HG02943 (cell line): Measurements from ENCODE around the gene TMEM92.

Source experiments
- ATAC-seq: cut with Tn5 transposase; IDR thresholded peaks from one replicate; pipeline ENCODE4 v1.9.1; 2021; ENCODE audit warnings: mild to moderate bottlenecking, low read depth, moderate library complexity; ENCODE audit not compliant: unreplicated experiment

TMEM92 gene

DNA sequence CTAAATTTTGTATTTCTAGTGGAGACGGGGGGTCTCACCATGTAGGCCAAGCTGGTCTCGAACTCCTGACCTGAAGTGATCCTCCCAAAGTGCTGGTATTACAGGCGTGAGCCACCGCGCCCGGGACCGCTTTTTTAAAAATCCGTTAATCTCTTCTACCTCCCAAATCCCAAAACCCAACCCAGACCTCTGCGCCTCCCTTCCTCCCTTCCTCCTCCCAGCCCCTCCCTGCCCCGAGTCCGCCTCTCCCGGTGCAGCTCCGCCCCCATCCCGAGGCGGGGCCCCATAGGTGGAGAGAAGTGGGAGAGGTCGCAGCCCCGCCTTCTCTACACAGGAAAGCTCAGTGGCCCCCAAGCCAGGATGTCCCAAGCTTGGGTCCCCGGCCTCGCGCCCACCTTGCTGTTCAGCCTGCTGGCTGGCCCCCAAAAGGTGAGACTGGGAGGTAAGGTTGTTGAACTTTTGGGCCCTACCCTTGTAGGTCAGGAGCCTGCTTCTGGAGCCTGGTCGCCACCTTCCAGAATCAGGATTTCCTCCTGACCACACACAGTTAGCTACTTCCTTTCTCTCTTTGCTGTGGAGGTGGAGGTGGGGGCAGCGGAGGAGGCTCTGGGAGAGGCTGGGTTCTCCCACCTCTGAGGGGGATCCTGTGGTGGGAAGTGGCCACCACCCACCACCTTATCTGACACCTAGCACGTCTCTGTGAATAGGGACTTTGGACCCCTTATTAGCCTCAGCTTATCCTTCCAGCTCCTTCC, at the start of gene TMEM92:
TMEM92 (plus strand) TSS at position 325 of the 755 bp plus-strand sequence; CDS start at position 361, 36 bp downstream.
- no peak for ATAC-seq

DNA sequence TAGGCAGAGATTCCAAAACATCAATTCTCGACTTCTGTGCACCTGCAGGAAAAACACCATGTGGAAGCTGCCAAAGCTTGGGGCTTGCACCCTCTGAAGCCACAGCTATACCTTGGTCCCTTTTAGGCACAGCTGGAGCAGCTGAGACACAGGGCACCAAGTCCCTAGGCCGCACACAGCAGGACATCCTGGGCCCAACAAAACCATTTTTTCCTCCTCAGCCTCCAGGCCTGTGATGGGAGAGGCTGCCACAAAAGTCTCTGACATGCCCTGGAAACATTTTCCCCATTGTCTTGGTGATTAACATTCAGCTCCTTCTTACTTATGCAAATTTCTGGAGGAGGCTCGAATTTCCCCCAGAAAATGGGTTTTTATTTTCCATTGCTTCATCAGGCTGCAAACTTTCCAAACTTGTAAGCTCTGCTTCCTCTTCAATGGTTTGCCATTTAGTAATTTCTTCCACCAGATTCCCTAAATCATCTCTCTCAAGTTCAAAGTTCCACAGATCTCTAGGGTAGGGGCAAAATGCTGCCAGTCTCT, 48.5 kb upstream of the TMEM92 start:
- ATAC-seq, result no peak

DNA sequence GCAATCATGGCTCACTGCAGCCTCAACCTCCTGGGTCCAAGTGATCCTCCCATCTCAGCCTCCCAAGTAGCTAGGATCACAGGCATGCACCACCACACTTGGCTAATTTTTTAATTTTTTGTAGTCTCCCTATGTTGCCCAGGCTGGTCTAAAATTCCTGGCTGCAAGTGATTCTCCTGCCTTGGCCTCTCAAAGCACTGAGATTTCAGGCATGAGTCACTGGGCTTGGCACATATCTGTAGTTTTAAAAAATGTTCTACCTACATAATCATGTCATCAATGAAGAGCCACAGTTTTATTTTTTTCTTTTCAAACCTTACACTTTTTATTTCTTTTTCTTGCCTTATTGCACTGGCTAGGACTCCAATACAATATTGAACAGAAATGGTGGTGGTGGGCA, 39.7 kb upstream of the TMEM92 start:
- no peak for ATAC-seq

DNA sequence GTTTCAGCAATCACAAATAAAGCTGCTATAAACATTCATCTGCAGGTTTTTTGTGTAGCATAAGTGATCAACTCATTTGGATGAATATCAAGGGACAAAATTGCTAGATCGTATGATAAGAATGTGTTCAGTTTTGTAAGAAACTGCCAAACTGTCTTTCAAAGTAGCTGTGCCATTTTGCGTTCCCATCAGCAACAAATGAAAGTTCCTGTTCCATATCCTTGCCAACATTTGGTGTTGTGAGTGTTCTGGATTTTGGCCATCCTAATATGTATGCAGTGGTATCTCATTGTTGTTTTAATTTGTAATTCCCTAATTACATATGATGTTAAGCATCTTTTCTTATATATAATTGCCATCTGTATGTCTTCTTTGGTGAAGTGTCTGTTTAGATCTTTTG, 36.4 kb upstream of the TMEM92 start:
- no peak for ATAC-seq

DNA sequence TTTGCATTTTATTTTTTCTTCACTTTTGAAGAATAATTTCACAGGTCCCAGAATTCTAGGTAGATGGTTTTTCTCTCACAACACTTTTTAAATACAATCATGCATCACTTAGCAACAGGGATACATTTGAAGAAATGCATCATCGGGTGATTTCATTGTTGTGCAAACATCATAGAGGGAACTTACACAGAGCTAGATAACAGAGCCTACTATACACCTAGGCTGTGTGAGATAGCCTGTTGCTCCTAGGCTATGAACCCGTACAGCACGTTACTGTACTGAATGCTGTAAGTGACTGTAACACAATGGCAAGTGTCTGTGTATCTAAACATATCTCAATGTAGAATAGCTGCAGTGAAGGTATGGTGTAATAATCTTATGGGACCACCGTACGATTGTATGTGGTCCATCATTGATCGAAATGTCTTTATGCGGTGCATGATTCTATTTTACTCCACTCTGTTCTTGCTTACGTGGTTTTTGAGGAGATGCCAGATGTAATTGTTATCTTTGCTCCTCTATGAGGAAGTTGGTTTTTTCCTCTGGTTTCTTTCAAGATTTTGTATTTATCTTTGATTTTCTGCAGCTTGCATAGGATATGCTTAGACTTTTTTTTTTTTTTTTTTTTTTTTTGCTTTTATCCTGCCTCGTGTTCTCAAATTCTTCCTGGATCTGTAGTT, 35.5 kb upstream of the TMEM92 start:
- ATAC-seq, result no peak

DNA sequence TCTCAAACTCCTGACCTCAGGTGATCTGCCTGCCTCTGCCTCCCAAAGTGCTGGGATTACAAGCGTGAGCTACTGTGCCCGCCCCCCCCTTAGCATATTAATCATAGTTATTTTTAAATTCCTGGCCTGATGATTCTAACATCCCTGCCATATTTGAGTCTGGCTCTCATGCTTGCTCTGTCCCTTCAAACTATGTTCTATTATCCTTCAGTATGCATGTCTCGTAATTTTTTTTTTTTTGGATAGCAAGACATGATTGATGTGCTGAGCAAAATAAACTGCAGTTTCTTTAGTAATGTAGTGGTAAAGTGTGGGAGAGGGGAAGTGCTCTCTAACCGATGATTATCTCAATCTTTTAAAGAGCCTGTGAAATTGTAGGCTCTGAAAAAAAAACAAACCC, 34.3 kb upstream of the TMEM92 start:
- no peak for ATAC-seq

DNA sequence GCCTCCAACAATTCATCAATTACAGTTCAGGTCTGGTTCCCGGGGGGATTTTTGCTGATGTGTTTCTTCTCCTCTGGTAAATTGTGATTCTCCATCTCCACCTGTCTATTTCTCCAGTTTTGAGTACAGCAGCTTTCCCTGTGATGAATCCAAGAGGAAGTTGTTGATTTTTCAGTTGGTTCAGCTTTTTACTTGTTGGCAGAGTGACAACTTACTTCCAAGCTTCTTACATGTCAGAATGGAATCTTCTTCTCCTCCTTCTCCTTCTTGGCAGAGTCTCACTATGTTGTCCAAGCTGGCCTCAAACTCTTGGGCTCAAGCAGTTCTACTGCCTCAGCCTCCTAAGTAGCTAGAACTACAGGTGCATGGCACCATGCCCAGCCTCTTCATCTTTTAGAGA, 33.4 kb upstream of the TMEM92 start:
- ATAC-seq, result no peak

DNA sequence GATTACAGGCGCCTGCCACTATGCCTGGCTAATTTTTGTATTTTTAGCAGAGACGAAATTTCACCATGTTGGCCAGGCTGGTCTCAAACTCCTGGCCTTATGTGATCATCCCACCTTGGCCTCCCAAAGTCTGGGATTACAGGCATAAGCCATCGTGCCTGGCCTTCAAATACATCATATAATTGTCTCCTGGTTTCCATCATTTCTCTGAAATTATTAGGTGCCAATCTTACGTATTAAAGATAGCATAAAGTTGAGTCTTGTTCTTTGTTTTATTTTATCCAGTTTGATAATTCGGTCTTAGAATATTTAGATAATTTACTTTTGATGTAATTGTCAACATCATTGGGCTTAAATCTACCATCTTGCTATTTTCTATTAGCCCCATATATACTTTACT, 32.8 kb upstream of the TMEM92 start:
- no peak for ATAC-seq

DNA sequence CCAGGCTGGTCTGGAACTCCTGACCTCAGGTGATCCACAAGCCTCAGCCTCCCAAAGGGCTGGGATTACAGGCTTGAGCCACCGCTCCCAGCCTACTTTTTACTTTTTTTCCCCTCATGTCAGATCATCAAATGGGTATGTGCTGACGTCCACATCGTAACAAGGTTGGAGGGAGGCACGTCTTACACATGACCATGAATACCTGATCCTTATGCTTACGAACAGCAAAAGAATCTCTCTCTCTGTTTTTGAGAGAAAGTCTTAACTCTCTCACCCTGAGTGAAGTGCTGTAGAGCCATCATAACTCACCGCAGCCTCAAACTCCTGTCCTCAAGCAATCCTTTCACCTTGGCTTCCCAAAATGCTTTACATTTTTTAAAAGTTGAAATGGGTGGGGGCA, 29.5 kb upstream of the TMEM92 start:
- ATAC-seq, result no peak

DNA sequence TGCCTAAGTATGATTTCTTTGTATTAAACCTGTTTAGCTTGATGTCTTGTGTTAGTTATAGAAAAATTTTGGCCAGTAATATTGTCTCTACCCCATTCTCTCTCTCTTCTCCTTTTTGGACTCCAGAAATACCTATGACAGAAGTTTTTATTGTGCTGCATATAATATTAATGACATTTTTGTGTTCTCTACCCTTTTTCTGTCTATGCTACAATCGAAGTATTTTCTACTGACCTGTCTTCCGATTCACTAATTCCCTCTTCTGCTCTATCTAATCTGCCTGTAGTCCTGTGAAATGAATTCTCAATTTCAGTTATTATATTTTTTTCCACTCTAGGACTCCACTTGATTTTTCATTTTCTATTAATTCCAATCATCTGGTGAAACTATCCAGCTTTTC, 26.0 kb upstream of the TMEM92 start:
- no peak for ATAC-seq

DNA sequence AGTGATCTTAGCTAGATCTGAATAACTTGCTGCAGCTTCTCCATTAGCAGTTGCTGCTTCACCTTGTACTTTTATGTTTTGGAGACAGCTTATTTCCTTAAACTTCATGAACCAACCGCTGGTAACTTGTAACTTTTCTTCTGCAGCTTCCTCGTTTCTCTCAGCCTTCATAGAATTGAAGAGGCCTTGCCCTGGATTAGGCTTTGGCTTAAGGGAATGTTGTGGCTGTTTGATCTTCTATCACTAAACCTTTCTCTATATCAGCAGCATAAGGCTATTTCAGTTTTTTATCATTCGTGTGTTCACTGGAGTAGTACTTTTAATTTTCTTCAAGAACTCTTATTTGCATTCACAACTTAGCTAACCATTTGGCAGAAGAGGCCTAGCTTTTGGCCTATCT, 21.5 kb upstream of the TMEM92 start:
- no peak for ATAC-seq

DNA sequence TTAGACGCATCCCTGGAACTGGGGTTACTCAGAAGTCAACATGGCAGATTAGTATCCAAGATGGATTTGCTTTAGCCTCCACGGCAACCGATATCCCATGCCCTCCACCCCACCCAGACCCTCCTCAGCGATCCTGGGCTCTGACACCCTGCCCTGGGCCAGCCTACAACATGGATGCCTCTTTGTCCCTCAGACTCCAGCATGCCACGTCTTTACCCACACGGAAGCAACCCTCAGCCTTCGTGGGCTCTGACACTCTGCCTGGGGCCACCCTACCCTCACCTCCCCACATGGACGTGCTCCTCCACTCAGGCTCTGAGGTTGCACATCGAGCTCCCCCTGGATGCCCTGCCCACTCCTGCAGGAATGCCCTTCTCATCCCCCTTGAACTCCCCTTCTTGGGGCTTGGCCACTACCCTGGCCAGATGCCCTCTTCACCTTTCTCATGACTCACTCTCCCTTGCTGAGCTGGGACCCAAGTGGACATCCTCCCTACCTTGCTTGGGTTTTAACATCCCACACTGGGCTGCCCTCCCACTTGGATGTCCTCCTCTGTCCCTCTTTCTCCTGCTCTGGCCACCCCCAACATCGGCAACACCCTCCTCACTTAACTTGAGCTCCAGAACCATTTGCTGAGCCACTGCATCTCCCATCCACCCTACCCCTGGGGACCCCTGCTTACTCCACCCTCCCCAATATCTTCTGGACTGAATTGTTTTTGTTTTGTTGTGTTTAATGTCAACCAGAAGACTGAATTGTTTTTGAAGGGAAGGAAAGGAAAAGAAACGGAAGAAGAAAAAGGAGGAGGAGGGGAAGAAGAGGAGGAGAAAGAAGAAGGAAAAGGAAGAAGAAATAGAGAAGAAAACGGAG, 18.3 kb upstream of the TMEM92 start:
- no peak for ATAC-seq

DNA sequence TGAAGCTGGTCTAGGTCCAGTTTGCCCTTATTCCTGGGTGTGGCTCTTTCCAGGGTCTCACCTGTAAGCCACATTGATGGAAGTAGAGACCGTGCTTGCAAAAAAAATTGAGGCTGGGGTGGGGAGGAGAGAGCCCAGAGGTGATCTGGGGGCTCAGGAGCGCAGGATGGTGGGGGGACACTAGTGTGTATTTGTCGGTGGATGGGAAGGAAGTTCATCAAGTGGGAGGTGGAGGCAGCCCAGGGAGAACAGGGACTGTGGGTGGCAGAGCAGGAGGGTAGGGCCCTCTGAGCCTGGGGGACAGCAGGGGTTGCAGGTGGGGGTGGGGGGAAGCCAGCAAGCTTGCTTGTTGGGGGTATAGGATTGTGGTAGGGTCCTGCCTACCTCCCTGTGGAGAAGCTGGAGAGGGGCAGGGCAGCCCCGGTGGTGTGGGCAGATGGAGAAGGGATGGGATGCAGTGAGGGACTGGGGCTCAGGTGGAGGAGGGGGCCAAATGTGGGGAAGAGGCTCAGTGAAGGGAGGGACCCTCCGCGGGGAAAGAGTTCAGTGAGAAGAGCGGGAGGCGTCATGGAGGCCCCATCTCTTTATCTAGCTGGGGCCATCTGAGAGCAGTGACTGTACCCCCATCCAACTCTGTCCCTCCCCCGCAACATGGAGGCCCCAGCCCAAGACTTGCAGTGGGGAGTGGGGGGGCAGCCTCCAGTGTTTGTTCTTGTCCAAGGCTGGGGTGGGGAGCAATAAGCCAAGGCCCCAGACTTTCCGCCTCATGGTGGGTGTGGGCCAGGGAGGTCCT, 17.2 kb upstream of the TMEM92 start:
- no peak for ATAC-seq

DNA sequence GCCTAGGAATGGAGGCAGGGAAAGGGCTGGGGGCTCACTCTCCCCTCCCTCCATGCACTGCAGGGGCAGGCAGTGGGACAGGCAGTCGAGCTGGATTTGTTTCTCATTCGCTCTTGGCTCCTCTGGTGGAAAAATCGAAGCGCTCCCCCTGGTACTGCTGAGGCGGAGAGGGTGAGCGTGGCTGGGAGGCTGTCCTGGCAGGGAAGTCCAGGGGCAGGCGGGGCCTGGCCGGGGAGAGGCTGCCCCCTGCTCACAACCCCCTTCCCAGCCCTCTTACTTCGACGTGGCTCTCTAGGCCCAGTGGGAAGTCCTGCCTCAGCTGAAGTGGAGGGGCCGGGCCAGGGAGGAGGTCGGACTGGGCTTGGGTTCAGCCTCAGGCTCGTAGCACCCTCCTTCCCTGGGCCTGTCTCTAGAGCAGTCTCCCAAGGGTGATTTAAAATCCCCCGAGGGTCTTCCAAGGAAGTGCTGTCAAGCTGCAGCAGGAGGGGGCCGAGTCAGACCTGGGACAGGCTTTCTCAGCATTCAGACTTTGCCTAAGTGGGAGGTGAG, 16.5 kb upstream of the TMEM92 start:
- no peak for ATAC-seq

DNA sequence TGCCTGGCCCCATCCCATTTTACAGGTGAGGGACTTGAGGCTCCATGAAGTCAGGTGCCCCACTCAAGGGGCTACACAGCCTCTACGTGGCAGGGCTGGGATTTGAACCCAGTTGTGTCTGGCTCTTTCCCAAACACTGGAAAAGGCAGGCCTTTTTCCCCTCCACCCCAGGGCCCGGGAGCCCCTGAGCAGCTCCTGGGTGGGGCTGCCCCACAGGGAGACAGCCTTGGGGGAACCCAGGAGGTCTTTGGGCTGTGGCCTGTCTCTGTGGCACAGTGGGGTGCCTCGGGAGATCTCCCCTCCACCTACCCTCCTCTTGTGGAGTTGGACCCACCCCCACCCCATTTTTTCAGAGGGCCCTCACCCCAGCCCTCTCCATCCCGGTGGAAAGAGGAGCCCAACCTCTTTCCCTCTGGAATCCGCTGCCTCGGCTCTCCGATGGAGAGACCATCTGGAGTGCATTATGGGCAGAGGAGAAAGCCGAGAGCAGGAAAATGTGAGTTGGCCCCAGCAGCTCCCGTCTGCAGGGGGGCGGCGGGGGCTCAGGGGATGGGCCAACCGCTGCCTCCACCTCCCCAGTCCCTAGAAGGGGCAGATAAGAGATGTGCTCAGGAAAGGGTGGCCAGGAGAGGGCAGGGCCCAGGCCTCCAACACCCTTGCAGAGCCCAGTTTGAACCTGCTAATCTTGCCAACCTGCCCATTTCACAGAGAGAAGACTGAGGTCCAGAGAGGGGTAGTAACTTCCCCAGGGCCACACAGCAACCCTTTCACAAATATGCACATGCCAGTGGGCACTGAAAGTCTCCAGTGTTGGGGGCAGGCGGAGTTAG, 15.4 kb upstream of the TMEM92 start:
- no peak for ATAC-seq

DNA sequence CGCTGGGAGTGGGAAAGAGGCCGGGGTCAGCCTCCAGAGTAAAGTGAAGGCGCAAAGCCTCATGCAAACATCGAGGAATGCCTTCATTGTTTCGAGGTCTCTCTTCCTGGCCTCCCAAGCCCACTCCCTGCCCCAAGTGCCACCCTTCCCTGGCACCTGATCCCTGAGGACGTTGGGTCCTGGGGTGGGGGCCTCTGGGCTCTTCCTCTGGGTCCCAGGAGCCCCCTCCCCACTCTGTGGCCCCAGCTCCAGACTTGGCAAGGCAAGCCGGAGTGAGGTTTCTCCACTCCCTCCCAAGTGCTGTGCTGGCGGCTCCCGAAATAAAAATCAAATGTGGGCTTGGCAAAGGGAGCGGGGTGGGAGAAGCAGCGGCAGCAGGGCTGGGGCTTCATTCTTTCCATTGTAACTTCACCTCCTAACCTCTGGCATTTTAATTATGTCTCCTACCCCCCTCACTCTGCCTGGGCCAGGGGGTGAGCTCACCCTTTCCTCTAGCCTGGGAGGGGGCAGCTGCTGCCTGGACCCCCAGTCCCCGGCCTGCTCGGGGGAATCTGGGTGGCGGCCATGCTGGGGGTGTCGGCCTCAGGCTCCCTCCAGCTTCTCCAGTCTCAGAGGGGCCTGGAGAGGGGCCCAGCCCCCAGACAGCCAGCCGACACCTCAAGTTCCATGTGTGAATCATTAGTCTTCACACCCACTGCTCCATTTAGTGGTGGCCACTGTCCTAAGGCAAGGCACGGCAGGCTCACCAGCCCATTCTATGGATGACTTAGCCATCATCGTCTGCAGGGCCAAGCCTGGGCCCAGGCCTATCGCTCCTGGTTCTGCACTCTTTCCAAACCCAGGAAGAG, 14.6 kb upstream of the TMEM92 start:
- ATAC-seq, result no peak

DNA sequence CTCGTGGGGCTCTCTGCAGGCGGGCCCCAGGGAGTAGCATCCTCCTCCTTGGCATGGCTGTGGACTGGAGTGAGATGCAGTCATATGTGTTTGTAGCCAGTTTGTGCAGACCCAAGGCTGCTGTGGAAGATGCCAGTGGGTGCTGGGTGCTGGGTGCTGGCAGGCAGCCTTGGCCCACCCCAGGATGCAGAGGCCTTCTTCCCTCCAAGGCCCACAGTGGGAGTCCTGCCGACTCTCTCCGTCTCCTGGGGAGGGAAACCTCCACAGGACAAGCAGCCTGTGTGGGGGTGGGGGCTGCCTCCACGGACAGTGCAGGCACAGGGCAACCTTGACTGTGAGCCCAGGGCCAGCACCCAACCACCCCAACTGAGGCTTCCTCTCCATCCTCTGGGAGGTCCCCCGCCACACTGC, 13.8 kb upstream of the TMEM92 start:
- ATAC-seq, result no peak
